Type B pancreatic cell (in vitro differentiated cells): Measurements from ENCODE around the gene MEF2C. TPM values are rescaled to one million over a fixed set of nuclear protein-coding genes. Genes with fewer than 3 reads are reported as not detected.

ENCODE experiments used
- DNase-seq: peaks from one replicate; pipeline ENCODE4 v3.0.0; 2021; ENCODE audit warnings: mixed read lengths; ENCODE audit not compliant: unreplicated experiment; ENCODE audit errors: extremely low spot score
- H3K27ac Mint-ChIP-seq: 2 replicates; pipeline ENCODE4 v1.8.0; 2021; ENCODE audit warnings: mild to moderate bottlenecking, mixed read lengths
- H3K27me3 Mint-ChIP-seq: 2 replicates; pipeline ENCODE4 v1.8.0; 2021; ENCODE audit warnings: mixed read lengths
- H3K36me3 Mint-ChIP-seq: 2 replicates; pipeline ENCODE4 v1.8.0; 2021; ENCODE audit warnings: mixed read lengths
- H3K4me1 Mint-ChIP-seq: one replicate; pipeline ENCODE4 v1.8.0; 2021; ENCODE audit warnings: mixed read lengths; ENCODE audit not compliant: unreplicated experiment
- H3K4me3 Mint-ChIP-seq: 2 replicates; pipeline ENCODE4 v1.8.0; 2021; ENCODE audit warnings: mild to moderate bottlenecking, mixed read lengths
- H3K9me3 Mint-ChIP-seq: 2 replicates; pipeline ENCODE4 v1.8.0; 2021; ENCODE audit warnings: mixed read lengths
- total RNA-seq: library from RNA; stranded (reverse); gene quantifications from 2 replicates; pipeline ENCODE4 v1.2.1, GENCODE V29; 2021; ENCODE audit warnings: low replicate concordance
- TF ChIP-seq, protein P1 (sequence below): fragments of 200-600 bp; sonication (generic); conservative IDR thresholded peaks from 2 replicates; pipeline ENCODE4 v1.5.0; 2021; ENCODE audit warnings: antibody characterized with exemption, mild to moderate bottlenecking

The MEF2C gene
- total RNA-seq, 1 donor from 2014 or later: 12.0 TPM

DNA sequence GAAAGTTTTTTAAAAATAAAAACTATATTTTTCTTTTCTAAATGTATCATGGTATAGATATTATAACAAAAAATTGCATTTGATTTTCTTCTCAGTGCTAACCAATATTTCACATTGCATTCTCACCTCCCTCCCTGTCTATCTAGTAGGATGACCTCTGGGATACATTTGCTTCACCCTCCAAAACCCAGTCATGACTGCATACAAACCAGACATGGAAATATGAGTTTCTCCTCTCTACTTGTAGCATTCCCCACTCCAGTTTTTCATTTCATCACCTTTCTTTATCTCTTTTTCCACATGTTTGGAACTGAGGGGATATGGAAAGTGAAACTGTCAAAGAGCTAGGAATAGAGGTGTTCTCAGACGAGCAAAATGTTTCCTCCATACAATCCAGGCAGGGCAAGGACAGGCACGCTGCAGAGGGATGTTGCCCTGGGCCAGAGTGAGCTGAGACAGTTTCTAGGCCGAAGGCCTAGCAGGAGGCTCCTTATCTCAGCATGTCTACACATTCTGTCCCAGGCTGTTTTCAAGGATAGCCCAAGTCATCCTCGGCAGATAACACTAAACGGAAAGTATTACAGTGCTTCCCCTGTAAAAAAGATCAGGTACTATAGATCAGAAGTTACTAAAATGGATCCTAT, 46.7 kb downstream of the MEF2C start:
- H3K9me3 Mint-ChIP-seq: no peaks in the 10 kb centered on the region
- no peak overlapping the region for H3K27ac Mint-ChIP-seq
- no peak overlapping the region for H3K4me3 Mint-ChIP-seq
- TF ChIP-seq, protein P1, sequence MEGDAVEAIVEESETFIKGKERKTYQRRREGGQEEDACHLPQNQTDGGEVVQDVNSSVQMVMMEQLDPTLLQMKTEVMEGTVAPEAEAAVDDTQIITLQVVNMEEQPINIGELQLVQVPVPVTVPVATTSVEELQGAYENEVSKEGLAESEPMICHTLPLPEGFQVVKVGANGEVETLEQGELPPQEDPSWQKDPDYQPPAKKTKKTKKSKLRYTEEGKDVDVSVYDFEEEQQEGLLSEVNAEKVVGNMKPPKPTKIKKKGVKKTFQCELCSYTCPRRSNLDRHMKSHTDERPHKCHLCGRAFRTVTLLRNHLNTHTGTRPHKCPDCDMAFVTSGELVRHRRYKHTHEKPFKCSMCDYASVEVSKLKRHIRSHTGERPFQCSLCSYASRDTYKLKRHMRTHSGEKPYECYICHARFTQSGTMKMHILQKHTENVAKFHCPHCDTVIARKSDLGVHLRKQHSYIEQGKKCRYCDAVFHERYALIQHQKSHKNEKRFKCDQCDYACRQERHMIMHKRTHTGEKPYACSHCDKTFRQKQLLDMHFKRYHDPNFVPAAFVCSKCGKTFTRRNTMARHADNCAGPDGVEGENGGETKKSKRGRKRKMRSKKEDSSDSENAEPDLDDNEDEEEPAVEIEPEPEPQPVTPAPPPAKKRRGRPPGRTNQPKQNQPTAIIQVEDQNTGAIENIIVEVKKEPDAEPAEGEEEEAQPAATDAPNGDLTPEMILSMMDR: no peak
- peaks cover 8% of the 10 kb centered on the region for H3K4me1 Mint-ChIP-seq
- no peaks in the 10 kb centered on the region for H3K27me3 Mint-ChIP-seq
- peaks cover 4% of the 10 kb centered on the region for H3K36me3 Mint-ChIP-seq
- DNase-seq: no peak

DNA sequence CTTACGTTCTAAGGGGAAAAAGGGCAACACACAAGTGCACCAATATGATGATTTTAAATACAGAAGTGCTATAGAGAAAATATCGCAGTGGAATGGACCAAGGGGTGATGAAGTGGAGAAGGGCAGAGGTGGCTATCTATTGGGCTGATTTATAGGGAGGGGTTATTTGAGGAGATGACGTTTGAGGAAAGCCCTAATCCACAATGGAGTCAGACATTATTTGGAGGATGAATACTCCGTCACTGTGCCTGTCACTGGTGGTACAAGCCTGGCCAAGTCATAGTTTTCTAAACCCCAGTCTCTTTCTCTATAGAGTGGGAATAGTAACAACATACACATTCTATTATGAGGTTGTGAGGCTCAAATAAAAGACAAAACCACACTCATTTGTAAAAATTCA, 48.5 kb downstream of the MEF2C start:
- Mint-ChIP-seq H3K36me3 (peaks cover 4% of the 10 kb centered on the region), H3K4me3 (no peak overlapping the region), H3K4me1 (peaks cover 8% of the 10 kb centered on the region), H3K27ac (no peak overlapping the region), H3K9me3 (no peaks in the 10 kb centered on the region), H3K27me3 (no peaks in the 10 kb centered on the region)
- TF ChIP-seq, protein P1: no peak
- DNase-seq: no peak

DNA sequence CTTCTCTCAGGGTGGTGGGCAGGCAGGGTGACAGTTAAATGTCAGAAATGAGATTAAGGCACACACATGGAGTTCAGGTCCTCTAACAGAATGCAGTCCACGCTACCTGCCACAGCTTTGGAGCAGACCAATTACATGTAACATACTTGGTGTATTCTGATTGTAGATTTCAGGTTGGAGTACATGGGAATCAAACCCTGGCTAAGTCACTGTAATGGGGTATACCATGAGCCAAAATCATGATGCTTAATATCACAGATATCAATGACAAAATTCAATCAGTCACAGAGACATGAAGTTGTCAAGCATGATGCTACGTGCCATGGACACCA, 48.9 kb downstream of the MEF2C start:
- Mint-ChIP-seq H3K4me1 (peaks cover 8% of the 10 kb centered on the region), H3K27me3 (no peaks in the 10 kb centered on the region), H3K27ac (no peak overlapping the region), H3K4me3 (no peak overlapping the region), H3K36me3 (peaks cover 4% of the 10 kb centered on the region), H3K9me3 (no peaks in the 10 kb centered on the region)
- TF ChIP-seq, protein P1: no peak
- DNase-seq: no peak

DNA sequence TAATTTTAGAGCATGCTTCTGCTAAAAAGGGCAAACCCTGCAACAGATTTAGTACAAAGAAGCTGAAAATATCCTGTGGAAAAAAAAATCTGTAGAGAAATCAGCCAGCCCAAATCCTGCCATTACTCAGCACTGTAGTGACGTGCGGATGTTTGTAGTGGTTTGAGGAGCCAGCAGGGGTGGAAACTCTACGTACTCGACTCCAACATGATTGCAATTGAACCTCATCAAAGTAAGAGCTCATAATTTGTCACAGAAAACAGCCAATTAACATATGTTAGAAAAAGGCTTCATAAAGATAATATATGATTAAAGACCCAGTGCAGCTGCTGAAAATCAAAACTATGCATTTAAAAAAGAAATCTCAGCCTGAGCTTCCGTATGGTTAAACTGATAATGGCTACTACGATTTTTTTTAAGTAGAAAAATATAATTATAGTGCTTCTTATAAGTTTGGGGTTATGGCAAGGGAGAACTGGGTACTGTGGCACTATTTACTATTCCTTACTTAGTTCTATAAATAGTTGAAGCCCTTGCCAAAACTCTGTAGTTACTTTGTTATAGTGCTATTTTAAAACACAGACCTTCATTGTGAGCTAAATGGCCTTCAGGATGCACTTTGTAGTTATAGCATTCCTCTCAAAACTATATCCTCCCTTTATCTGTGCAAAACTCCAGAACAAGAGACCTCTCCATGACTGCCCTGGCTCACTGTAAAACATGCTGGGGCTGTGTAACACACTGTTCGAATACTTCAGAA, 49.4 kb downstream of the MEF2C start:
- TF ChIP-seq, protein P1: no peak
- no peaks in the 10 kb centered on the region for H3K27me3 Mint-ChIP-seq
- no peak overlapping the region for H3K27ac Mint-ChIP-seq
- no peaks in the 10 kb centered on the region for H3K9me3 Mint-ChIP-seq
- DNase-seq: no peak
- peaks cover 5% of the 10 kb centered on the region for H3K4me1 Mint-ChIP-seq
- peaks cover 1% of the 10 kb centered on the region for H3K36me3 Mint-ChIP-seq
- no peak overlapping the region for H3K4me3 Mint-ChIP-seq

DNA sequence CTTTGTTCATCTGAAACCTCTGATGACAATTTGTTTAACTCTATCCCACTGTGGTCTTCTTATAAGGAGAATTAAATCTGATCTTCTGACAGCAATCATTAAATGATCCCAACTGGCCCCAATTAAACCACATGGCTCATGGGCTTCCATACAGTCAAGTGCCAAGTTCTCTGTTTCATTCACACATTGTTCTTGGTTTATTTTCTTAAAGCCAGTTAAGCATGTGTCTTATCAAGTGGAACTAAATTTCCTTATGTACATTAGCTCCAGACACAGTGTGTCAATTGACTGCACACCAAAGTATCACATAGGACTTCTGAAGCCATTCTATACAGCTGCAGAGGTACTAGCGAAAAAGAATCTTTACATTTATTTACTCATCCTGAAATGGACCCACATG, 51.2 kb downstream of the MEF2C start:
- no peaks in the 10 kb centered on the region for H3K36me3 Mint-ChIP-seq
- no peak for DNase-seq
- no peak overlapping the region for H3K27ac Mint-ChIP-seq
- H3K4me3 Mint-ChIP-seq: no peak overlapping the region
- H3K27me3 Mint-ChIP-seq: no peaks in the 10 kb centered on the region
- no peaks in the 10 kb centered on the region for H3K9me3 Mint-ChIP-seq
- H3K4me1 Mint-ChIP-seq: peaks cover 9% of the 10 kb centered on the region
- TF ChIP-seq, protein P1: no peak
